Suprapubic skin (tissue), 4 donors: ENCODE measurements around the gene PRKN. TPM values are rescaled to one million over a fixed set of nuclear protein-coding genes. Genes with fewer than 3 reads are reported as not detected.

Experiments
- DNase-seq, 2 donors: peaks; one replicate each; pipeline ENCODE4 v3.0.0-alpha.2; 2019; ENCODE audit warnings: low spot score in 2 of 2
- H3K27ac ChIP-seq: fragments of 200-600 bp; sonication (generic); one replicate; pipeline ENCODE4 v1.5.1; 2019
- H3K27me3 ChIP-seq: fragments of 200-600 bp; sonication (generic); one replicate; pipeline ENCODE4 v1.5.1; 2019
- H3K36me3 ChIP-seq: fragments of 200-600 bp; sonication (generic); one replicate; pipeline ENCODE4 v1.5.1; 2019
- H3K4me1 ChIP-seq: fragments of 200-600 bp; sonication (generic); one replicate; pipeline ENCODE4 v1.5.1; 2019
- H3K4me3 ChIP-seq: fragments of 200-600 bp; sonication (generic); one replicate; pipeline ENCODE4 v1.5.1; 2019; ENCODE audit warnings: mild to moderate bottlenecking
- H3K9me3 ChIP-seq: fragments of 200-600 bp; sonication (generic); one replicate; pipeline ENCODE4 v1.5.1; 2019
- CTCF ChIP-seq, 2 donors: fragments of 200-600 bp in 1 of 2; fragments of 450-650 bp in 1 of 2; sonication (generic) in 1 of 2; IDR thresholded peaks; one replicate each; pipeline ENCODE4 v1.5.1; 2016 to 2019; ENCODE audit warnings: antibody characterized with exemption in 2 of 2, mild to moderate bottlenecking in 1 of 2, moderate library complexity in 1 of 2
- EP300 ChIP-seq: sonication (generic); formaldehyde crosslinking; IDR thresholded peaks from one replicate; pipeline ENCODE4 v1.6.1; 2017; ENCODE audit warnings: antibody characterized with exemption
- POLR2A ChIP-seq, 2 donors: fragments of 450-650 bp; IDR thresholded peaks; one replicate each; pipeline ENCODE4 v1.6.1; 2017; ENCODE audit warnings: antibody characterized with exemption in 2 of 2, mild to moderate bottlenecking in 2 of 2, moderate library complexity in 2 of 2
- POLR2AphosphoS5 ChIP-seq, 3 donors: sonication (generic); formaldehyde crosslinking; IDR thresholded peaks; one replicate each; pipeline ENCODE4 v1.6.1; 2017; ENCODE audit warnings: antibody characterized with exemption in 3 of 3
- WGBS: methylation state at CpG from one replicate; pipeline ENCODE4 v1.1.5; 2018; 5-methylcytosine and 5-hydroxymethylcytosine counted together
- total RNA-seq, 4 donors: library from RNA; depleted of rRNA; stranded (reverse); fragments of >200 nt; gene quantifications; one replicate each; pipeline ENCODE4 v1.1.0, GENCODE V29; 2016

PRKN gene
- total RNA-seq, 4 donors from 2014 or later, result 7.2 to 22.8 (median 14.4) TPM

- Histone ChIP-seq H3K4me1 (peaks cover 12% of the 10 kb centered on the region), H3K4me3 (no peak overlapping the region), H3K27me3 (no peaks in the 10 kb centered on the region), H3K9me3 (no peaks in the 10 kb centered on the region), H3K27ac (no peak overlapping the region), H3K36me3 (no peaks in the 10 kb centered on the region)
- WGBS, result 85% methylated on average over 6 of the region's 6 CpGs
- DNase-seq, result no peak
- TF ChIP-seq POLR2AphosphoS5 (IDR thresholded peaks at IDR 0.05) (no peak), CTCF (IDR thresholded peaks at IDR 0.05) (no peak), EP300 (no peak), POLR2A (IDR thresholded peaks at IDR 0.05) (no peak)
Measured at GRCh38 chr6:161918109-161918531, 809.4 kb downstream of the PRKN start.

- no peak overlapping the region for H3K4me3 ChIP-seq
- DNase-seq, result no peak
- H3K36me3 ChIP-seq, result no peaks in the 10 kb centered on the region
- H3K27ac ChIP-seq, result no peak overlapping the region
- H3K4me1 ChIP-seq, result peaks cover 9% of the 10 kb centered on the region
- TF ChIP-seq CTCF (IDR thresholded peaks at IDR 0.05) (no peak), POLR2A (IDR thresholded peaks at IDR 0.05) (no peak), POLR2AphosphoS5 (IDR thresholded peaks at IDR 0.05) (no peak), EP300 (no peak)
- WGBS, result 74% methylated on average over 4 of the region's 4 CpGs
- no peaks in the 10 kb centered on the region for H3K27me3 ChIP-seq
- H3K9me3 ChIP-seq, result no peaks in the 10 kb centered on the region
Measured at GRCh38 chr6:161917645-161918044, 809.9 kb downstream of the PRKN start.

- no peaks in the 10 kb centered on the region for H3K9me3 ChIP-seq
- no peaks in the 10 kb centered on the region for H3K4me1 ChIP-seq
- no peak overlapping the region for H3K4me3 ChIP-seq
- no peaks in the 10 kb centered on the region for H3K27me3 ChIP-seq
- WGBS, result 79% methylated on average over 4 of the region's 4 CpGs
- no peak for TF ChIP-seq POLR2AphosphoS5 (IDR thresholded peaks at IDR 0.05)
- no peak for TF ChIP-seq CTCF (IDR thresholded peaks at IDR 0.05)
- no peak for TF ChIP-seq EP300
- TF ChIP-seq POLR2A (IDR thresholded peaks at IDR 0.05), result no peak
- no peak overlapping the region for H3K27ac ChIP-seq
- no peaks in the 10 kb centered on the region for H3K36me3 ChIP-seq
- no peak for DNase-seq
Measured at GRCh38 chr6:161915456-161915964, 812.1 kb downstream of the PRKN start.

GRCh38 chr6:161908872-161909271 is 818.7 kb downstream of the PRKN start:
- no peaks in the 10 kb centered on the region for H3K4me1 ChIP-seq
- no peak for DNase-seq
- TF ChIP-seq POLR2A (IDR thresholded peaks at IDR 0.05) (no peak), EP300 (no peak), POLR2AphosphoS5 (IDR thresholded peaks at IDR 0.05) (no peak), CTCF (IDR thresholded peaks at IDR 0.05) (no peak)
- H3K27ac ChIP-seq, result no peak overlapping the region
- no peak overlapping the region for H3K4me3 ChIP-seq
- 73% methylated on average over 7 of the region's 7 CpGs for WGBS
- no peaks in the 10 kb centered on the region for H3K9me3 ChIP-seq
- no peaks in the 10 kb centered on the region for H3K27me3 ChIP-seq
- H3K36me3 ChIP-seq, result no peaks in the 10 kb centered on the region

- Histone ChIP-seq H3K4me3 (no peak overlapping the region), H3K27ac (no peak overlapping the region), H3K27me3 (no peaks in the 10 kb centered on the region), H3K4me1 (no peaks in the 10 kb centered on the region), H3K9me3 (no peaks in the 10 kb centered on the region), H3K36me3 (no peaks in the 10 kb centered on the region)
- 79% methylated on average over 5 of the region's 5 CpGs for WGBS
- DNase-seq, result no peak
- no peak for TF ChIP-seq EP300
- TF ChIP-seq POLR2A (IDR thresholded peaks at IDR 0.05), result no peak
- no peak for TF ChIP-seq POLR2AphosphoS5 (IDR thresholded peaks at IDR 0.05)
- TF ChIP-seq CTCF (IDR thresholded peaks at IDR 0.05), result no peak
Measured at GRCh38 chr6:161906571-161906970, 821.0 kb downstream of the PRKN start.
